OCI-LY7 (cell line): ENCODE results near the gene RNF145. TPM values are rescaled to one million over a fixed set of nuclear protein-coding genes. Genes with fewer than 3 reads are reported as not detected.
"Not testable (repeated sequence)": the region's sequence is repeated elsewhere in the genome, so short reads cannot be mapped to it uniquely, and the experiment has no call there.

Experiments
- BruUV-seq: library from RNA; stranded (reverse); fragments of 400-500 nt; replicated peaks from 2 replicates; lab custom pipeline; 2021; lab: Mats Ljungman, UMichigan
- CTCF ChIA-PET: fragments of 300-600 bp; sonication (Branson Sonifier 250); formaldehyde crosslinking; loops from one replicate; lab custom pipeline; 2022; ENCODE audit warnings: antibody characterized with exemption; ENCODE audit not compliant: unreplicated experiment; lab: Charles Lee
- POLR2A ChIA-PET: fragments of 300-600 bp; sonication (Branson Sonifier 250); formaldehyde crosslinking; loops from one replicate; lab custom pipeline; 2022; ENCODE audit warnings: antibody characterized with exemption; lab: Charles Lee
- DNase-seq: peaks from one replicate; pipeline ENCODE4 v3.0.0-alpha.2; 2015; ENCODE audit warnings: low spot score
- H2AFZ ChIP-seq: fragments of 200-600 bp; sonication (generic), shearing (Covaris generic); 2 replicates; pipeline ENCODE4 v1.6.1; 2014; ENCODE audit warnings: mild to moderate bottlenecking, antibody characterized with exemption, low read length, moderate library complexity
- H3K27ac ChIP-seq: fragments of 200-600 bp; sonication (generic); 2 replicates; pipeline ENCODE4 v1.5.1; 2014; ENCODE audit warnings: mixed run types, low read depth, mild to moderate bottlenecking, moderate library complexity, low read length, inconsistent platforms; ENCODE audit not compliant: poor library complexity, severe bottlenecking
- H3K36me3 ChIP-seq: fragments of 200-600 bp; sonication (generic); 2 replicates; pipeline ENCODE4 v1.6.1; 2014; ENCODE audit warnings: mild to moderate bottlenecking, antibody characterized with exemption, low read length, moderate library complexity, mixed read lengths; ENCODE audit not compliant: insufficient read depth
- H3K4me1 ChIP-seq: fragments of 200-600 bp; sonication (generic); 2 replicates; pipeline ENCODE4 v1.5.1; 2014; ENCODE audit warnings: mild to moderate bottlenecking, low read length; ENCODE audit not compliant: insufficient read depth, poor library complexity, severe bottlenecking
- H3K4me2 ChIP-seq: fragments of 200-600 bp; sonication (generic); 2 replicates; pipeline ENCODE4 v1.6.1; 2014; ENCODE audit warnings: mild to moderate bottlenecking, low read length
- H3K4me3 ChIP-seq: fragments of 200-600 bp; sonication (generic); 2 replicates; pipeline ENCODE4 v1.5.1; 2014; ENCODE audit warnings: mild to moderate bottlenecking, low read depth, low read length; ENCODE audit not compliant: poor library complexity, severe bottlenecking
- H3K79me2 ChIP-seq: fragments of 200-600 bp; sonication (generic); 2 replicates; pipeline ENCODE4 v1.6.1; 2016; ENCODE audit warnings: low read depth, mild to moderate bottlenecking, low read length, moderate library complexity, mixed read lengths; ENCODE audit not compliant: insufficient read depth
- H3K9me2 ChIP-seq: fragments of 200-600 bp; sonication (generic); 2 replicates; pipeline ENCODE4 v1.6.1; 2016; ENCODE audit warnings: mild to moderate bottlenecking, low read length, mixed read lengths; ENCODE audit not compliant: insufficient read depth
- H3K9me3 ChIP-seq: fragments of 200-600 bp; sonication (generic); 2 replicates; pipeline ENCODE4 v1.6.1; 2014; ENCODE audit warnings: mild to moderate bottlenecking, mixed run types, low read length, mixed read lengths
- H4K20me1 ChIP-seq: fragments of 200-600 bp; sonication (generic); 2 replicates; pipeline ENCODE4 v1.6.1; 2014; ENCODE audit warnings: mild to moderate bottlenecking, antibody characterized with exemption, low read length, moderate library complexity, mixed read lengths; ENCODE audit not compliant: insufficient read depth
- CTCF ChIP-seq: fragments of 200-600 bp; sonication (generic); conservative IDR thresholded peaks from 2 replicates; pipeline ENCODE4 v1.5.1; 2014; ENCODE audit warnings: mild to moderate bottlenecking, antibody characterized with exemption, low read length, moderate library complexity, mixed read lengths
- EZH2phosphoT487 ChIP-seq: fragments of 200-600 bp; sonication (generic); IDR thresholded peaks from 2 replicates; pipeline ENCODE4 v1.6.1; 2018; ENCODE audit warnings: low read depth, borderline replicate concordance, mild to moderate bottlenecking, mixed run types, antibody characterized with exemption, low read length, moderate library complexity, mixed read lengths
- intact Hi-C: fragments of 100-400 bp; cut with micrococcal nuclease; formaldehyde crosslinking; loops from one replicate; pipeline ENCODE4 v1.10.0; 2022; ENCODE audit not compliant: unreplicated experiment
- total RNA-seq, 2 experiments: library from RNA; depleted of rRNA in 1 of 2; stranded (reverse); fragments of >200 nt in 1 of 2; shearing (Covaris generic) in 1 of 2; gene quantifications; 2 replicates each; pipeline ENCODE4 v1.2.3, GENCODE V29; 2014 to 2022

RNF145 gene
- total RNA-seq, 2 experiments from 2014 or later = 18.6 to 34.9 TPM

- no peaks in the 10 kb centered on the region for H4K20me1 ChIP-seq
- no TSS peak for BruUV-seq
- no peaks in the 10 kb centered on the region for H3K79me2 ChIP-seq
- intact Hi-C loops = no loop called here
- peaks cover 10% of the 10 kb centered on the region; the same call in 1 of the 2 replicates for H3K9me3 ChIP-seq
- TF ChIP-seq CTCF = no peak
- no peak for TF ChIP-seq EZH2phosphoT487
- no peaks in the 10 kb centered on the region for H3K36me3 ChIP-seq
- POLR2A ChIA-PET = no interaction called here
- no peak overlapping the region for H3K4me3 ChIP-seq
- H3K27ac ChIP-seq = no peak overlapping the region
- H3K9me2 ChIP-seq = no peaks in the 10 kb centered on the region
- peak overlapping the region; percentile 38; the same call in 1 of the 2 replicates for H2AFZ ChIP-seq
- no peak for DNase-seq
- no peak overlapping the region for H3K4me2 ChIP-seq
- H3K4me1 ChIP-seq = no peaks in the 10 kb centered on the region
- CTCF ChIA-PET = no interaction called here
Observed at GRCh38 chr5:159121061-159121460, 88.3 kb downstream of the RNF145 start.

GRCh38 chr5:159120446-159120845 lies 88.9 kb downstream of the RNF145 start:
- TF ChIP-seq CTCF = no peak
- TF ChIP-seq EZH2phosphoT487 = no peak
- ChIA-PET CTCF (interaction anchor here (1.1 kb wide), 1 partner anchor 444 kb away, joined by 3 read pairs; no protein-coding TSS in a partner anchor), POLR2A (interaction anchor here (1.0 kb wide), 1 partner anchor 1049 kb away, joined by 3 read pairs; no protein-coding TSS in a partner anchor)
- DNase-seq = no peak
- no TSS peak for BruUV-seq
- no peaks in the 10 kb centered on the region for H3K9me2 ChIP-seq
- intact Hi-C loops = no loop called here
- H3K36me3 ChIP-seq = no peaks in the 10 kb centered on the region
- H3K79me2 ChIP-seq = no peaks in the 10 kb centered on the region
- H3K4me1 ChIP-seq = no peaks in the 10 kb centered on the region
- H3K27ac ChIP-seq = no peak overlapping the region
- peaks cover 4% of the 10 kb centered on the region; the same call in 1 of the 2 replicates for H3K9me3 ChIP-seq
- peak overlapping the region; percentile 38; the same call in 1 of the 2 replicates for H2AFZ ChIP-seq
- no peaks in the 10 kb centered on the region for H4K20me1 ChIP-seq
- H3K4me3 ChIP-seq = no peak overlapping the region
- peak overlapping the region; percentile 21; the same call in 1 of the 2 replicates for H3K4me2 ChIP-seq

GRCh38 chr5:159119842-159120241 lies 89.5 kb downstream of the RNF145 start:
- BruUV-seq, H3K36me3 ChIP-seq, H3K4me2 ChIP-seq, DNase-seq, H3K4me3 ChIP-seq, intact Hi-C loops, H3K9me3 ChIP-seq, H3K27ac ChIP-seq, H4K20me1 ChIP-seq, H2AFZ ChIP-seq, H3K79me2 ChIP-seq, H3K4me1 ChIP-seq, H3K9me2 ChIP-seq: not testable (repeated sequence)
- POLR2A ChIA-PET = interaction anchor here (1.0 kb wide), 1 partner anchor 1048 kb away, joined by 3 read pairs; no protein-coding TSS in a partner anchor
- CTCF ChIA-PET = interaction anchor here (1.1 kb wide), 1 partner anchor 443 kb away, joined by 3 read pairs; no protein-coding TSS in a partner anchor

- H3K9me3 ChIP-seq, POLR2A ChIA-PET, H3K9me2 ChIP-seq, H3K27ac ChIP-seq, H3K36me3 ChIP-seq, H4K20me1 ChIP-seq, H3K4me2 ChIP-seq, BruUV-seq, H3K79me2 ChIP-seq, intact Hi-C loops, H3K4me3 ChIP-seq, H3K4me1 ChIP-seq, DNase-seq, H2AFZ ChIP-seq, CTCF ChIA-PET: not testable (repeated sequence)
Observed at GRCh38 chr5:159118958-159119659, 90.2 kb downstream of the RNF145 start.
